SU-DHL-6 (cell line): ENCODE results near the gene ZNF653.

Source experiments
- H2AFZ ChIP-seq: fragments of 200-600 bp; sonication (generic); 2 replicates; pipeline ENCODE4 v1.6.1; 2014; ENCODE audit warnings: low read depth, mild to moderate bottlenecking, moderate library complexity, mixed read lengths, antibody characterized with exemption, low read length; ENCODE audit not compliant: severe bottlenecking
- H3F3A ChIP-seq: fragments of 200-600 bp; shearing (Covaris generic); 2 replicates; pipeline ENCODE4 v1.6.0; 2016; ENCODE audit warnings: antibody characterized with exemption, mild to moderate bottlenecking; ENCODE audit not compliant: insufficient read depth
- H3K27ac ChIP-seq: fragments of 200-600 bp; sonication (generic); 2 replicates; pipeline ENCODE4 v1.5.1; 2016; ENCODE audit warnings: low read depth, mild to moderate bottlenecking, low read length, moderate library complexity, mixed read lengths
- H3K27me3 ChIP-seq: fragments of 200-600 bp; sonication (generic), shearing (Covaris generic); 2 replicates; pipeline ENCODE4 v1.6.0; 2014; ENCODE audit warnings: mild to moderate bottlenecking, low read length
- H3K36me3 ChIP-seq: fragments of 200-600 bp; sonication (generic); 2 replicates; pipeline ENCODE4 v1.6.1; 2014; ENCODE audit warnings: mild to moderate bottlenecking, low read length, mixed read lengths
- H3K4me2 ChIP-seq: fragments of 300-600, 200-600 bp; shearing (Covaris generic), sonication (generic); 2 replicates; pipeline ENCODE4 v1.6.0; 2014; ENCODE audit warnings: low read length, low read depth, mild to moderate bottlenecking; ENCODE audit not compliant: poor library complexity, severe bottlenecking
- H3K4me3 ChIP-seq: fragments of 200-600 bp; sonication (generic); 2 replicates; pipeline ENCODE4 v1.5.1; 2014; ENCODE audit warnings: antibody characterized with exemption, low read length, mild to moderate bottlenecking, mixed read lengths; ENCODE audit not compliant: insufficient read depth, poor library complexity, severe bottlenecking
- H3K79me2 ChIP-seq: fragments of 200-600 bp; sonication (generic); 2 replicates; pipeline ENCODE4 v1.6.1; 2014; ENCODE audit warnings: mild to moderate bottlenecking, low read length, moderate library complexity; ENCODE audit not compliant: insufficient read depth
- H3K9ac ChIP-seq: fragments of 200-600 bp; sonication (generic); 2 replicates; pipeline ENCODE4 v1.7.0; 2014; ENCODE audit warnings: mild to moderate bottlenecking, low read length
- H3K9me2 ChIP-seq: fragments of 200-600 bp; sonication (generic); replicated peaks from 2 replicates; pipeline ENCODE4 v1.6.1; 2014; ENCODE audit warnings: low read length; ENCODE audit not compliant: insufficient read depth
- H3K9me3 ChIP-seq: fragments of 200-600 bp; sonication (generic); 2 replicates; pipeline ENCODE4 v1.6.1; 2014; ENCODE audit warnings: low read length, mixed read lengths; ENCODE audit not compliant: insufficient read depth
- H4K20me1 ChIP-seq: fragments of 200-600 bp; sonication (generic); 2 replicates; pipeline ENCODE4 v1.6.1; 2014; ENCODE audit warnings: low read depth, mild to moderate bottlenecking, antibody characterized with exemption, low read length, moderate library complexity, mixed read lengths
- CTCF ChIP-seq: fragments of 200-600 bp; sonication (generic); IDR thresholded peaks from one replicate; pipeline ENCODE4 v1.5.1; 2017; ENCODE audit warnings: antibody characterized with exemption, mild to moderate bottlenecking, low read length, moderate library complexity; ENCODE audit not compliant: insufficient read depth, poor library complexity, severe bottlenecking
- EZH2phosphoT487 ChIP-seq: fragments of 200-600 bp; sonication (generic), shearing (Covaris generic); conservative IDR thresholded peaks from 2 replicates; pipeline ENCODE4 v1.6.1; 2018; ENCODE audit warnings: mild to moderate bottlenecking, antibody characterized with exemption, low read length, moderate library complexity, mixed read lengths

Gene ZNF653

GRCh38 chr19:11485245-11485837 is 20.3 kb downstream of the ZNF653 start:
- no peaks in the 10 kb centered on the region for H3K79me2 ChIP-seq
- H3K4me3 ChIP-seq, result no peak overlapping the region
- H3K36me3 ChIP-seq, result no peaks in the 10 kb centered on the region
- H3K9me2 ChIP-seq, result no peaks in the 10 kb centered on the region
- no peaks in the 10 kb centered on the region for H4K20me1 ChIP-seq
- no peaks in the 10 kb centered on the region for H3K9me3 ChIP-seq
- TF ChIP-seq CTCF, result no peak
- no peak for TF ChIP-seq EZH2phosphoT487
- H3K4me2 ChIP-seq, result no peak overlapping the region
- no peaks in the 10 kb centered on the region for H3F3A ChIP-seq
- H2AFZ ChIP-seq, result no peak overlapping the region
- no peaks in the 10 kb centered on the region for H3K27me3 ChIP-seq
- H3K9ac ChIP-seq, result no peak overlapping the region
- H3K27ac ChIP-seq, result no peak overlapping the region

- Histone ChIP-seq H3K9ac (peak overlapping the region; percentile 68; the same call in 1 of the 2 replicates), H3K27me3 (no peaks in the 10 kb centered on the region), H3K36me3 (no peaks in the 10 kb centered on the region), H3F3A (no peaks in the 10 kb centered on the region), H3K9me3 (no peaks in the 10 kb centered on the region), H3K4me3 (no peak overlapping the region), H3K4me2 (peak overlapping the region; percentile 62), H4K20me1 (no peaks in the 10 kb centered on the region), H3K9me2 (no peaks in the 10 kb centered on the region), H2AFZ (no peak overlapping the region), H3K79me2 (no peaks in the 10 kb centered on the region), H3K27ac (no peak overlapping the region)
- no peak for TF ChIP-seq EZH2phosphoT487
- TF ChIP-seq CTCF, result no peak
Measured at GRCh38 chr19:11483366-11484111, 22.1 kb downstream of the ZNF653 start.

GRCh38 chr19:11482384-11483050 is 23.1 kb downstream of the ZNF653 start:
- Histone ChIP-seq H3K4me3 (peak overlapping the region; percentile 48), H3K9me3 (no peaks in the 10 kb centered on the region), H3K9me2 (no peaks in the 10 kb centered on the region), H3K4me2 (peak overlapping the region; percentile 62), H3K9ac (peak overlapping the region; percentile 68), H3K27me3 (no peaks in the 10 kb centered on the region), H4K20me1 (no peaks in the 10 kb centered on the region), H3F3A (no peaks in the 10 kb centered on the region), H2AFZ (peak overlapping the region; percentile 66), H3K79me2 (no peaks in the 10 kb centered on the region), H3K27ac (peak overlapping the region; percentile 76), H3K36me3 (no peaks in the 10 kb centered on the region)
- TF ChIP-seq EZH2phosphoT487, result no peak
- TF ChIP-seq CTCF, result peak; percentile 86
